Nephron progenitor cell (in vitro differentiated cells): ENCODE measurements around the gene ADH1B.
"Not testable (repeated sequence)": the region's sequence is repeated elsewhere in the genome, so short reads cannot be mapped to it uniquely, and the experiment has no call there.

Experiments
- DNase-seq: peaks from one replicate; pipeline ENCODE4 v3.0.0; 2021
- H3K27ac Mint-ChIP-seq: 2 replicates; pipeline ENCODE4 v1.8.0; 2021; ENCODE audit warnings: mild to moderate bottlenecking, moderate library complexity, mixed read lengths
- H3K27me3 Mint-ChIP-seq: 2 replicates; pipeline ENCODE4 v1.8.0; 2021; ENCODE audit warnings: mild to moderate bottlenecking, low read depth, mixed read lengths; ENCODE audit not compliant: poor library complexity
- H3K36me3 Mint-ChIP-seq: 2 replicates; pipeline ENCODE4 v1.8.0; 2021; ENCODE audit warnings: low read depth, mixed read lengths
- H3K4me1 Mint-ChIP-seq: 2 replicates; pipeline ENCODE4 v1.8.0; 2021; ENCODE audit warnings: mixed read lengths
- H3K4me3 Mint-ChIP-seq: 2 replicates; pipeline ENCODE4 v1.8.0; 2021; ENCODE audit warnings: mild to moderate bottlenecking, moderate library complexity, mixed read lengths
- H3K9me3 Mint-ChIP-seq: 2 replicates; pipeline ENCODE4 v1.8.0; 2021; ENCODE audit warnings: mild to moderate bottlenecking, moderate library complexity, mixed read lengths
- CTCF ChIP-seq: fragments of 200-600 bp; sonication (generic); IDR thresholded peaks from 2 replicates; pipeline ENCODE4 v1.5.0; 2021; ENCODE audit warnings: antibody characterized with exemption

The ADH1B gene

GRCh38 chr4:99321241-99322191 lies at the start of gene ADH1B:
Gene ADH1B (minus strand): TSS chr4:99321401. CDS start chr4:99321331, 70 bp downstream.
- H3K9me3 Mint-ChIP-seq: peaks cover 2% of the 10 kb centered on the region
- H3K4me3 Mint-ChIP-seq: no peak within 1 kb of the TSS
- no peak for TF ChIP-seq CTCF

GRCh38 chr4:99367817-99368216 lies 46.6 kb upstream of the ADH1B start:
- not testable (repeated sequence) for H3K4me3 Mint-ChIP-seq, H3K27me3 Mint-ChIP-seq, DNase-seq, H3K36me3 Mint-ChIP-seq, H3K27ac Mint-ChIP-seq, H3K4me1 Mint-ChIP-seq
- H3K9me3 Mint-ChIP-seq: peaks cover 29% of the 10 kb centered on the region

More at GRCh38 chr4:99321241-99322191, at the start of gene ADH1B:
- Mint-ChIP-seq H3K36me3 (no peaks in the 10 kb centered on the region), H3K4me1 (no peaks in the 10 kb centered on the region), H3K27me3 (no peaks in the 10 kb centered on the region), H3K27ac (no peak within 1 kb of the TSS)
- no peak for DNase-seq

GRCh38 chr4:99366491-99366890 lies 45.3 kb upstream of the ADH1B start:
- no peak overlapping the region for H3K27ac Mint-ChIP-seq

GRCh38 chr4:99362768-99363167 lies 41.6 kb upstream of the ADH1B start:
- TF ChIP-seq CTCF: no peak
- Mint-ChIP-seq H3K9me3 (peaks cover 39% of the 10 kb centered on the region), H3K4me3 (no peak overlapping the region), H3K27me3 (peaks cover 5% of the 10 kb centered on the region), H3K4me1 (no peaks in the 10 kb centered on the region), H3K36me3 (no peaks in the 10 kb centered on the region), H3K27ac (no peak overlapping the region)
- DNase-seq: no peak

More at GRCh38 chr4:99366491-99366890, 45.3 kb upstream of the ADH1B start:
- no peak for DNase-seq
- Mint-ChIP-seq H3K4me3 (no peak overlapping the region), H3K9me3 (peaks cover 19% of the 10 kb centered on the region), H3K36me3 (no peaks in the 10 kb centered on the region), H3K27me3 (peaks cover 5% of the 10 kb centered on the region), H3K4me1 (no peaks in the 10 kb centered on the region)
- TF ChIP-seq CTCF: no peak

- H3K9me3 Mint-ChIP-seq: peaks cover 44% of the 10 kb centered on the region
- no peak overlapping the region for H3K27ac Mint-ChIP-seq
- no peaks in the 10 kb centered on the region for H3K36me3 Mint-ChIP-seq
- DNase-seq: no peak
- H3K4me3 Mint-ChIP-seq: no peak overlapping the region
- no peak for TF ChIP-seq CTCF
- H3K27me3 Mint-ChIP-seq: peaks cover 5% of the 10 kb centered on the region
- H3K4me1 Mint-ChIP-seq: no peaks in the 10 kb centered on the region
Observed at GRCh38 chr4:99361899-99362275, 40.7 kb upstream of the ADH1B start.

GRCh38 chr4:99361268-99361898 lies 40.2 kb upstream of the ADH1B start:
- Mint-ChIP-seq H3K27ac (no peak overlapping the region), H3K36me3 (no peaks in the 10 kb centered on the region), H3K9me3 (peaks cover 44% of the 10 kb centered on the region), H3K4me1 (no peaks in the 10 kb centered on the region), H3K4me3 (no peak overlapping the region), H3K27me3 (peaks cover 5% of the 10 kb centered on the region)
- DNase-seq: no peak
- no peak for TF ChIP-seq CTCF
